ENCODE results near the gene MASP2. TPM values are rescaled to one million over a fixed set of nuclear protein-coding genes. Genes with fewer than 3 reads are reported as not detected.
"Not testable (repeated sequence)": the region's sequence is repeated elsewhere in the genome, so short reads cannot be mapped to it uniquely, and the experiment has no call there.

MASP2 gene
- total RNA-seq, 1 donor from 2014 or later = not detected

- DNase-seq (ENCODE audit: low read depth) = no peak
Measured at GRCh38 chr1:11058595-11059154, 11.6 kb upstream of the MASP2 start.

- DNase-seq (ENCODE audit: low read depth) = no peak
Measured at GRCh38 chr1:11058026-11058425, 11.0 kb upstream of the MASP2 start.

GRCh38 chr1:11057477-11057876 lies 10.4 kb upstream of the MASP2 start:
- DNase-seq (ENCODE audit: low read depth) = no peak

- DNase-seq (ENCODE audit: low read depth) = no peak
Measured at GRCh38 chr1:11056504-11056903, 9.5 kb upstream of the MASP2 start.

- DNase-seq (ENCODE audit: low read depth) = no peak
Measured at GRCh38 chr1:11055676-11056075, 8.6 kb upstream of the MASP2 start.

GRCh38 chr1:11054666-11055065 lies 7.6 kb upstream of the MASP2 start:
- no peak for DNase-seq (ENCODE audit: low read depth)

GRCh38 chr1:11054181-11054580 lies 7.1 kb upstream of the MASP2 start:
- no peak for DNase-seq (ENCODE audit: low read depth)

- DNase-seq (ENCODE audit: low read depth) = peak; percentile 46
Measured at GRCh38 chr1:11053758-11054137, 6.7 kb upstream of the MASP2 start.

- no peak for DNase-seq (ENCODE audit: low read depth)
Measured at GRCh38 chr1:11052839-11053757, 6.1 kb upstream of the MASP2 start.

GRCh38 chr1:11051781-11052511 lies 4.9 kb upstream of the MASP2 start:
- DNase-seq (ENCODE audit: low read depth) = no peak

GRCh38 chr1:11051121-11051520 lies 4.1 kb upstream of the MASP2 start:
- not testable (repeated sequence) for DNase-seq (ENCODE audit: low read depth)

GRCh38 chr1:11046270-11046566 lies 821 bp downstream of the MASP2 start:
- no peak for DNase-seq (ENCODE audit: low read depth)

- DNase-seq (ENCODE audit: low read depth) = no peak
Measured at GRCh38 chr1:11045428-11046269, 1.4 kb downstream of the MASP2 start.

GRCh38 chr1:11044849-11045427 lies 2.1 kb downstream of the MASP2 start:
- no peak for DNase-seq (ENCODE audit: low read depth)

GRCh38 chr1:11044086-11044848 lies 2.8 kb downstream of the MASP2 start:
- DNase-seq (ENCODE audit: low read depth) = no peak

- DNase-seq (ENCODE audit: low read depth) = no peak
Measured at GRCh38 chr1:11042995-11043874, 3.8 kb downstream of the MASP2 start.

- no peak for DNase-seq (ENCODE audit: low read depth)
Measured at GRCh38 chr1:11042065-11042464, 5.0 kb downstream of the MASP2 start.

GRCh38 chr1:11041048-11041447 lies 6.0 kb downstream of the MASP2 start:
- DNase-seq (ENCODE audit: low read depth) = no peak

GRCh38 chr1:11040105-11040429 lies 7.0 kb downstream of the MASP2 start:
- not testable (repeated sequence) for DNase-seq (ENCODE audit: low read depth)
